K562 (cell line): Measurements from ENCODE around the gene IFNAR2. TPM values are rescaled to one million over a fixed set of nuclear protein-coding genes. Genes with fewer than 3 reads are reported as not detected.
A peak's percentile ranks its signal among the peaks of the same experiment; 100 is the strongest.

Source experiments
- DNMT1 ChIP-seq: fragments of 450-650 bp; IDR thresholded peaks from 2 replicates; pipeline ENCODE4 v1.6.1; 2016; ENCODE audit warnings: antibody characterized with exemption, mild to moderate bottlenecking
- SIN3B ChIP-seq: fragments of 450-650 bp; IDR thresholded peaks from 2 replicates; pipeline ENCODE4 v1.6.1; 2017; ENCODE audit warnings: low read depth, mild to moderate bottlenecking, moderate library complexity
- U2AF2 ChIP-seq: fragments of 200-400 bp; formaldehyde crosslinking; optimal IDR thresholded peaks from 2 replicates; pipeline ENCODE3; 2017; ENCODE audit warnings: low read depth, mild to moderate bottlenecking, low read length
- ZNF184 ChIP-seq: sonication (generic); formaldehyde crosslinking; IDR thresholded peaks from 2 replicates; pipeline ENCODE4 v1.5.0; 2020; ENCODE audit warnings: missing genetic modification reagents
- ZSCAN29 ChIP-seq: fragments of 450-650 bp; IDR thresholded peaks from 2 replicates; pipeline ENCODE4 v1.6.1; 2017
- polyA plus RNA-seq, 8 experiments: library from polyadenylated mRNA; depleted of rRNA in 4 of 8; stranded (reverse) in 5 of 8; unstranded in 3 of 8; fragments of >200 nt; fragmentation: Nextera tagmentation in 2 of 8; fragmentation: Illumina TruSeq in 1 of 8; extraction: Ambion mirVana in 2 of 8; extraction: Trizol in 1 of 8; gene quantifications; 2 replicates each; pipeline versions ENCODE4 v1.2.1 to v1.2.3, GENCODE V29; 2011 to 2014; ENCODE audit warnings: inconsistent platforms in 1 of 8, missing spikeins in 1 of 8
- total RNA-seq, 7 experiments: library from RNA; depleted of rRNA in 6 of 7; stranded (reverse); fragments of >200 nt in 6 of 7; fragmentation: Illumina TruSeq in 2 of 7; extraction: Trizol in 2 of 7; gene quantifications; 2 replicates each; pipeline versions ENCODE4 v1.2.1 to v1.2.3, GENCODE V29; 2011 to 2021; ENCODE audit warnings: low replicate concordance in 1 of 7
- TF ChIP-seq, protein P1 (sequence below): fragments of 250-450 bp; sonication (Bioruptor Pico); IDR thresholded peaks from 2 replicates; pipeline ENCODE4 v1.4.0; 2020
- TF ChIP-seq, protein P2 (sequence below): fragments of 200-800 bp; sonication (Bioruptor generic); IDR thresholded peaks from 2 replicates; pipeline ENCODE4 v1.6.1; 2016; ENCODE audit warnings: missing genetic modification characterization, missing compliant biosample characterization
- TF ChIP-seq, protein P3 (sequence below): sonication (generic); formaldehyde crosslinking; IDR thresholded peaks from 2 replicates; pipeline ENCODE4 v1.8.1; 2023; ENCODE audit warnings: mild to moderate bottlenecking, missing genetic modification reagents

IFNAR2 gene
- total and polyA plus RNA-seq, 9 of the 15 experiments (the other 6 are each of a cell fraction or from before 2014, with no cell fraction given), result 1.7 to 48.3 (median 8.4) TPM

DNA sequence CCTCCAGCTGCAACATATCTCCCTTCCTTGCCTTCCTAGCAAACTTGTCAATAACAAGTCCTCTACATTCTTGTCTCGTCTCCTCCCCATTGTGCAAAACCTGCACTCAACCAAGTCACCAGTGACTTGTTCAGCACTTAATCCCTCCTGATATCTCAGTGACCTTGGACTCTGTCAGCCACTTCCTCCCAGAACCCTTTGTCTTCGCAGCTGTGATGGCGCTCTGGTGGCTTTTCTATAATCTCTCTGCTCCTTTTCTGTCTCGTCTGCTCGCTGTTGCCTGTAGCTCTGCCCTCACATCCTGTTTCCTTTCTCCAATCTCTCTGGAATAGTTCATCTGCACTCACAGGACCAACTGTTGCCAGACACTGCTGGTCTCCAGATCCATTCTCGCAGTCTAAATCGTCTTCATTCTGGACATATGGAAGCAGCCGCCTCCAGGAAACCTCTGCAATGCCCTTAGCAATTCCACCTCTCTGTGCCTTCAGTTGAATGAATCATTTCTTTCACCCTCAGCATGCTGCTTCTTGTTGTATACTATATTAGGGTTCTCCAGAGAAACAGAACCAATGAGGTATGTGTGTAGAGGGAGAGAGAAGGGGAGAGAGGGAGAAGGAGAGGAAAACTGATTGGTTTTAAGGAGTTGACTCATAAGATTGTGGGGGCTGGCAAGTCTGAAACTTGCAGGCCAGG lies 17.4 kb upstream of the IFNAR2 start (continued):
- TF ChIP-seq, protein P1, sequence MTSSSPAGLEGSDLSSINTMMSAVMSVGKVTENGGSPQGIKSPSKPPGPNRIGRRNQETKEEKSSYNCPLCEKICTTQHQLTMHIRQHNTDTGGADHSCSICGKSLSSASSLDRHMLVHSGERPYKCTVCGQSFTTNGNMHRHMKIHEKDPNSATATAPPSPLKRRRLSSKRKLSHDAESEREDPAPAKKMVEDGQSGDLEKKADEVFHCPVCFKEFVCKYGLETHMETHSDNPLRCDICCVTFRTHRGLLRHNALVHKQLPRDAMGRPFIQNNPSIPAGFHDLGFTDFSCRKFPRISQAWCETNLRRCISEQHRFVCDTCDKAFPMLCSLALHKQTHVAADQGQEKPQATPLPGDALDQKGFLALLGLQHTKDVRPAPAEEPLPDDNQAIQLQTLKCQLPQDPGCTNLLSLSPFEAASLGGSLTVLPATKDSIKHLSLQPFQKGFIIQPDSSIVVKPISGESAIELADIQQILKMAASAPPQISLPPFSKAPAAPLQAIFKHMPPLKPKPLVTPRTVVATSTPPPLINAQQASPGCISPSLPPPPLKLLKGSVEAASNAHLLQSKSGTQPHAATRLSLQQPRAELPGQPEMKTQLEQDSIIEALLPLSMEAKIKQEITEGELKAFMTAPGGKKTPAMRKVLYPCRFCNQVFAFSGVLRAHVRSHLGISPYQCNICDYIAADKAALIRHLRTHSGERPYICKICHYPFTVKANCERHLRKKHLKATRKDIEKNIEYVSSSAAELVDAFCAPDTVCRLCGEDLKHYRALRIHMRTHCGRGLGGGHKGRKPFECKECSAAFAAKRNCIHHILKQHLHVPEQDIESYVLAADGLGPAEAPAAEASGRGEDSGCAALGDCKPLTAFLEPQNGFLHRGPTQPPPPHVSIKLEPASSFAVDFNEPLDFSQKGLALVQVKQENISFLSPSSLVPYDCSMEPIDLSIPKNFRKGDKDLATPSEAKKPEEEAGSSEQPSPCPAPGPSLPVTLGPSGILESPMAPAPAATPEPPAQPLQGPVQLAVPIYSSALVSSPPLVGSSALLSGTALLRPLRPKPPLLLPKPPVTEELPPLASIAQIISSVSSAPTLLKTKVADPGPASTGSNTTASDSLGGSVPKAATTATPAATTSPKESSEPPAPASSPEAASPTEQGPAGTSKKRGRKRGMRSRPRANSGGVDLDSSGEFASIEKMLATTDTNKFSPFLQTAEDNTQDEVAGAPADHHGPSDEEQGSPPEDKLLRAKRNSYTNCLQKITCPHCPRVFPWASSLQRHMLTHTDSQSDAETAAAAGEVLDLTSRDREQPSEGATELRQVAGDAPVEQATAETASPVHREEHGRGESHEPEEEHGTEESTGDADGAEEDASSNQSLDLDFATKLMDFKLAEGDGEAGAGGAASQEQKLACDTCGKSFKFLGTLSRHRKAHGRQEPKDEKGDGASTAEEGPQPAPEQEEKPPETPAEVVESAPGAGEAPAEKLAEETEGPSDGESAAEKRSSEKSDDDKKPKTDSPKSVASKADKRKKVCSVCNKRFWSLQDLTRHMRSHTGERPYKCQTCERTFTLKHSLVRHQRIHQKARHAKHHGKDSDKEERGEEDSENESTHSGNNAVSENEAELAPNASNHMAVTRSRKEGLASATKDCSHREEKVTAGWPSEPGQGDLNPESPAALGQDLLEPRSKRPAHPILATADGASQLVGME (CRISPR knock-in tag), result peak; percentile 75; the same call in 1 of the 2 replicates
- TF ChIP-seq, protein P2, sequence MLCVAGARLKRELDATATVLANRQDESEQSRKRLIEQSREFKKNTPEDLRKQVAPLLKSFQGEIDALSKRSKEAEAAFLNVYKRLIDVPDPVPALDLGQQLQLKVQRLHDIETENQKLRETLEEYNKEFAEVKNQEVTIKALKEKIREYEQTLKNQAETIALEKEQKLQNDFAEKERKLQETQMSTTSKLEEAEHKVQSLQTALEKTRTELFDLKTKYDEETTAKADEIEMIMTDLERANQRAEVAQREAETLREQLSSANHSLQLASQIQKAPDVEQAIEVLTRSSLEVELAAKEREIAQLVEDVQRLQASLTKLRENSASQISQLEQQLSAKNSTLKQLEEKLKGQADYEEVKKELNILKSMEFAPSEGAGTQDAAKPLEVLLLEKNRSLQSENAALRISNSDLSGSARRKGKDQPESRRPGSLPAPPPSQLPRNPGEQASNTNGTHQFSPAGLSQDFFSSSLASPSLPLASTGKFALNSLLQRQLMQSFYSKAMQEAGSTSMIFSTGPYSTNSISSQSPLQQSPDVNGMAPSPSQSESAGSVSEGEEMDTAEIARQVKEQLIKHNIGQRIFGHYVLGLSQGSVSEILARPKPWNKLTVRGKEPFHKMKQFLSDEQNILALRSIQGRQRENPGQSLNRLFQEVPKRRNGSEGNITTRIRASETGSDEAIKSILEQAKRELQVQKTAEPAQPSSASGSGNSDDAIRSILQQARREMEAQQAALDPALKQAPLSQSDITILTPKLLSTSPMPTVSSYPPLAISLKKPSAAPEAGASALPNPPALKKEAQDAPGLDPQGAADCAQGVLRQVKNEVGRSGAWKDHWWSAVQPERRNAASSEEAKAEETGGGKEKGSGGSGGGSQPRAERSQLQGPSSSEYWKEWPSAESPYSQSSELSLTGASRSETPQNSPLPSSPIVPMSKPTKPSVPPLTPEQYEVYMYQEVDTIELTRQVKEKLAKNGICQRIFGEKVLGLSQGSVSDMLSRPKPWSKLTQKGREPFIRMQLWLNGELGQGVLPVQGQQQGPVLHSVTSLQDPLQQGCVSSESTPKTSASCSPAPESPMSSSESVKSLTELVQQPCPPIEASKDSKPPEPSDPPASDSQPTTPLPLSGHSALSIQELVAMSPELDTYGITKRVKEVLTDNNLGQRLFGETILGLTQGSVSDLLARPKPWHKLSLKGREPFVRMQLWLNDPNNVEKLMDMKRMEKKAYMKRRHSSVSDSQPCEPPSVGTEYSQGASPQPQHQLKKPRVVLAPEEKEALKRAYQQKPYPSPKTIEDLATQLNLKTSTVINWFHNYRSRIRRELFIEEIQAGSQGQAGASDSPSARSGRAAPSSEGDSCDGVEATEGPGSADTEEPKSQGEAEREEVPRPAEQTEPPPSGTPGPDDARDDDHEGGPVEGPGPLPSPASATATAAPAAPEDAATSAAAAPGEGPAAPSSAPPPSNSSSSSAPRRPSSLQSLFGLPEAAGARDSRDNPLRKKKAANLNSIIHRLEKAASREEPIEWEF (CRISPR knock-in tag), result no peak
- TF ChIP-seq DNMT1 (no peak), SIN3B (no peak), ZNF184 (no peak), ZSCAN29 (no peak), U2AF2 (no peak)
- TF ChIP-seq, protein P3, sequence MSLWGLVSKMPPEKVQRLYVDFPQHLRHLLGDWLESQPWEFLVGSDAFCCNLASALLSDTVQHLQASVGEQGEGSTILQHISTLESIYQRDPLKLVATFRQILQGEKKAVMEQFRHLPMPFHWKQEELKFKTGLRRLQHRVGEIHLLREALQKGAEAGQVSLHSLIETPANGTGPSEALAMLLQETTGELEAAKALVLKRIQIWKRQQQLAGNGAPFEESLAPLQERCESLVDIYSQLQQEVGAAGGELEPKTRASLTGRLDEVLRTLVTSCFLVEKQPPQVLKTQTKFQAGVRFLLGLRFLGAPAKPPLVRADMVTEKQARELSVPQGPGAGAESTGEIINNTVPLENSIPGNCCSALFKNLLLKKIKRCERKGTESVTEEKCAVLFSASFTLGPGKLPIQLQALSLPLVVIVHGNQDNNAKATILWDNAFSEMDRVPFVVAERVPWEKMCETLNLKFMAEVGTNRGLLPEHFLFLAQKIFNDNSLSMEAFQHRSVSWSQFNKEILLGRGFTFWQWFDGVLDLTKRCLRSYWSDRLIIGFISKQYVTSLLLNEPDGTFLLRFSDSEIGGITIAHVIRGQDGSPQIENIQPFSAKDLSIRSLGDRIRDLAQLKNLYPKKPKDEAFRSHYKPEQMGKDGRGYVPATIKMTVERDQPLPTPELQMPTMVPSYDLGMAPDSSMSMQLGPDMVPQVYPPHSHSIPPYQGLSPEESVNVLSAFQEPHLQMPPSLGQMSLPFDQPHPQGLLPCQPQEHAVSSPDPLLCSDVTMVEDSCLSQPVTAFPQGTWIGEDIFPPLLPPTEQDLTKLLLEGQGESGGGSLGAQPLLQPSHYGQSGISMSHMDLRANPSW (CRISPR knock-in tag), result no peak
